Activated CD8-positive, alpha-beta memory T cell treated with anti-CD3 and anti-CD28 coated beads, Interleukin-2, amount 50 U/mL, for 24 hours (primary cell): ENCODE measurements around the gene TEC.
"Not testable (repeated sequence)": the region's sequence is repeated elsewhere in the genome, so short reads cannot be mapped to it uniquely, and the experiment has no call there.

Experiments
- DNase-seq: peaks from one replicate; pipeline ENCODE4 v3.0.0-alpha.2; 2020; ENCODE audit errors: extremely low read depth

TEC gene

GRCh38 chr4:48195853-48196252 is 73.8 kb downstream of the TEC start:
- DNase-seq = no peak

- no peak for DNase-seq
Observed at GRCh38 chr4:48195374-48195773, 74.3 kb downstream of the TEC start.

DNA sequence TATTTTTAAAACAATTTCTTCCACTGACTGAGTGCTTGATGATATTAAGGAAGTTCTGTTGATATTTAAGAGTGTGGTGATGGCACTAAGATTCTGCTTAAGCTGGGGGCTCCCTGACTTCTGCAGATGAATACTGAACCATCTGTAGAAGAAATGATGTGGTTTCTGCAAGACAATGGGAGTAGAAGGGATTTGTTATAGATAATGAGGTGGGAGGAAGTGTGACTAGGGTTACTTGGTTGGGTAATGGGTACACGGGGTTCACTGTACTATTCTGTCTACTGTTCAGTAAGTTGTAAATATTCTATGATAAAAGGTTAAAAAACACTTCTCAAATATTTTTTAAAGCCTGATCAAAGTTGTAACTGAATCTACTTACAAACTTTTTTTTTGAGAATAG is 74.7 kb downstream of the TEC start:
- DNase-seq = no peak

GRCh38 chr4:48193921-48194468 is 75.6 kb downstream of the TEC start:
- no peak for DNase-seq

GRCh38 chr4:48193096-48193836 is 76.4 kb downstream of the TEC start:
- DNase-seq = no peak

- no peak for DNase-seq
Observed at GRCh38 chr4:48191758-48192157, 77.9 kb downstream of the TEC start.

- DNase-seq = no peak
Observed at GRCh38 chr4:48190839-48191238, 78.8 kb downstream of the TEC start.

DNA sequence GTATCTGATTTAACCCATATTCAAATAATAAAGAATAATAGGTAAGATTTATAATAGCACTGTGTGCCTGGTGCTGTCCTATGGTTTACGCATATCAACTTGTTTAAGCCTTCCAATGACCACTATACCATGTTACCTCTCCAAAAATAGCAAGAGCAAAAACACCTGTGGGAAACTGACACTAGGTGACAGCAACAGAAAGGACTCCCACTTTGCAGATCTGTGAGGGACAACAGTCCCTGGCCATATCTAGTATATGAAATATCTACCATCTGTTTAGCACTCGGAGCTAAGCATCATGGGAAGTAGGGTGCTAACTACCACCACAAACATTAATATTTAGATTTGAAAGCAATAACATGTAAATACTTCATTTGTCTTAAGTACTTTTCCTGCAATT is 79.9 kb downstream of the TEC start:
- no peak for DNase-seq

DNA sequence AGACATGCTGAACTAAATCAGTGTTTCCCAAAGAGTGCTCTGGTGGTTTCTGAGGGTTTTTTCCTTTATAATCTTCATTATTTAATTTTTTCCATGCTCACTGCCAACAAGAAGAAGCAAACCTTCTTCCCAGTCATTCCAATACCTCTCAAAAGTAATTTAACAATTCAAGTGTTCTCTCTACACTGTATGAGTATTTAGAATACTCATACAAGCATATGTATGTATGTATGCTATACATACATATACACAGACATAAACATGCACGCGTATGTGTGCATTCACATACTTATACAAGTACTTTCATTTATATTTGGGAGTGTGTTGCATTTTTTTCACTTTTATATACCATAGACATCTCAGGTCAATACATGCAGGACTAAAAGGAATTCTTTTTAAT is 81.2 kb downstream of the TEC start:
- no peak for DNase-seq

DNA sequence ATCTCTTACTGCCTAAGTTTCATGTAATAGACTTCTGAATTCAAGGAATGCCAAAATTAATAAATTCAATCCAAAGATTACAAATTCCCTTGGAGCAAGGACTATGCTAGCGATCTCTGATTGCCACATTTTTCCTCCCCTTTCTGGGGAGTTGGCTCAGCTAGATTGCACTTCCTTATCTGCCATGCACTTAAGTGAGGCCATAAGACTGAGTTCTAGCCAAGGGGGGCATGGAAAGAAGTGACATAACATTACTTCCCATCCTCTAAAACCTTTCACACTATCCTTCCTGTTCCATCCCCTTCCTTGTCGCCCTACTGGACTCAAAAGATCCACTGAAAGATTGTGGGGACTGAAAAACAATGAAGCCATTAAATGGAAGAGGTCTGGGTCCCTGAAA is 81.8 kb downstream of the TEC start:
- no peak for DNase-seq

GRCh38 chr4:48187066-48187465 is 82.6 kb downstream of the TEC start:
- DNase-seq = not testable (repeated sequence)

DNA sequence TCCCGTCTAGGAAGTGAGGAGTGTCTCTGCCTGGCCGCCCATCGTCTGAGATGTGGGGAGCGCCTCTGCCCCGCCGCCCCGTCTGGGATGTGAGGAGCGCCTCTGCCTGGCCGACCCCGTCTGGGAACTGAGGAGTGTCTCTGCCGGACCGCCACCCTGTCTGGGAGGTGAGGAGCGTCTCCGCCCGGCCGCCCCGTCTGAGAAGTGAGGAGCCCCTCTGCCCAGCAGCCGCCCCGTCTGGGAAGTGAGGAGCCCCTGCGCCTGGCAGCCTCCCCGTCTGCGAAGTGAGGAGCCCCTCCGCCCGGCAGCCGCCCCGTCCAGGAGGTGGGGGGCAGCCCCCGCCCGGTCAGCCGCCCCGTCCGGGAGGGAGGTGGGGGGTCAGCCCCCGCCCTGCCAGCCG is 83.2 kb downstream of the TEC start:
- not testable (repeated sequence) for DNase-seq

- DNase-seq = no peak
Observed at GRCh38 chr4:48184882-48185281, 84.8 kb downstream of the TEC start.

DNA sequence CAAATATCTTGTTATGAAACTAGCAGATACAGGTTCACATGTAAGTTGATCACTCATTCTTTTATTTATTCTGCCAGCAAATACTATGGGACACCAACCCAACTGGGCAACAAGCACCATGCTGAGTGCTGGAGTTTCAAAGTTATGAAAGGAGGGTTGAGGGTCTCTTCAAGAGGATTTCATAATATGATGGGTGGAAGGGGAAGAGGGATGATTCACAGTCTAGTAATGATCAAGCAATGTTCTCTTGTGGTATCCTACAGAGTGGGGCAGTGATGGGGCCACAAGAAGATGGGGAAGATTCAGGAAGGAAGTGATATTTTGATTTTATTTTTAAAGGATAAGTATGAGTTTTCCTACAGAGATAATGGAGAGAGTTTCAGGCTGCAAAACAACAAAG is 89.4 kb downstream of the TEC start:
- DNase-seq = no peak

DNA sequence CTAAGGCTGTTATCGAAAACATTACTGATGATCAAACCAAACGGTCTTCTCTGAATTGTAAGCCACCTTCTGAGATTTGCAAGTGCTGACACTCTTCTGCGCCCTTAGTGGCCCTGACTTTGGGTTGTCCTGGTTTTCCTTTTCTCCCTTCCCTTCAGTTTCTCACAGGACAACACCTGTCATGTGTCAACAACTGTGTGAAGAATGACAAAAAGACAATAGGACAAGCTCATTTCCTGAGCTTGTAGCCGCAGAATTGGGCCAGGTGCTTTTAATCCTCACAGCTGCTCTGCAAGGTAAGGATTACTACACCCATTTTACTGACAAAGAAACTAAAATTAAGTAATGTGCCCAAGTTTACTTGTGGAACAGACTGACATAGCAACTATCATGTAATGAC is 90.7 kb downstream of the TEC start:
- DNase-seq = no peak

DNA sequence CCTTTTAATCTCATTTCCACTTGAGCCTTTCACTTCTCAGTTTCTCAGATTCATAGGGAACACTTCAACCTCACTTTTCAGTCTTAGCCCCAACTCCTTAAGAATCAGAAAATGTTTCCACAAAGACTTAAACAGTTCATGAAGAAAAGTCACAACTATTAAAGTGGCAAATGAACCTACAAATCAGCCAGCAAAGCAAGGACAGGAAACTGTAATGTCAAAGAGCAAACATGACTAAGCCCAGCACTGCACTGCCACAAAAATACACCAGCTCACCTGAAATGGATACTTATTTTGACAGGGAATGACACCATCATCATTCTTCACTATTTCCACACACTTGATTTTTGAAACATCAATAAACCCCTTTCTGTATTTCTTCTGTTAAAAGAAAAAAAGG is 93.8 kb downstream of the TEC start:
- no peak for DNase-seq

GRCh38 chr4:48175328-48175727 is 94.3 kb downstream of the TEC start:
- DNase-seq = no peak

DNA sequence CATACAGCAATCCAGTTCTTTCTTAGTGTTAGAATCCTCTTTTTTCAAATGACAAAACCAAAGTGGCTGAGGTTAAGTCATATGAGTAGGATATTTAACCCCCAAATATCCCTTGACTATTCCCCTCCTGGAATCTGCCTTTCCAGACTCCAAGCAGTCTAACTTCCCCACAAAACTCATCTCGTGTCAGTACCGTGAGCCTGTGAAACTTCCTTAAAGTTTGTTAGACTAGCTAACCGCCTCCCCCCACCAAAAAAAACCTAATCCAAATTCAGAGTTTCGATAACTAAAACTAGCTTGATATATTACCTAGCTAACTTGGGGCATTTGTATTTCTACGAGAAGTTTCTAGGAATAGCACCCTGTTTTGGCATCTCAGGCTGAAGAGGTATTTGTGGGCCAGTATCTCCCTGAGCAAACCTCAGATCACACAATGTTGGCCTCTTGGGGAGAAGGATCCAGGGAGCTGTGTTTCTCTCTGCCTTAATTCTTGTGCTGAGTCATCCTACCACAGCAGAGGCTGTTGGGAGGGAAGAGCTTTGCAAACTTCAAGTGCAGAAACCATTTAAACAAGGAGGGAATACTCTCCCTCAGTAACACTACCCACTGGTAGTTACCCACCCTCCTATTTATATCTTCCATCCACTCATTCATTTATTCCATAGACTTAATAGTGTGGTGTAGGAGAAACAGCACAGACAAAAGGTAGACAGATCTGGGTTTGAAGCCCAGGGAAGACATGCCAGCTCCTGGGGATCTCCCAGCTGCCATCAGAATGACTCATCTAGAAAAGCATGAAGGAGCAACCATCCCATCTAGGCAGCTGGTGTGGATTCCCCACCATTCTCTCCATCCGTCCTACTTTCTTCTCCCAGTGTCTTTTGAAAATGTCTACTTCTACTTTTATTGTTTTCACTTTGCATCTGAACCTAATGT is 96.3 kb downstream of the TEC start:
- DNase-seq = no peak

- no peak for DNase-seq
Observed at GRCh38 chr4:48172651-48173050, 97.0 kb downstream of the TEC start.

DNA sequence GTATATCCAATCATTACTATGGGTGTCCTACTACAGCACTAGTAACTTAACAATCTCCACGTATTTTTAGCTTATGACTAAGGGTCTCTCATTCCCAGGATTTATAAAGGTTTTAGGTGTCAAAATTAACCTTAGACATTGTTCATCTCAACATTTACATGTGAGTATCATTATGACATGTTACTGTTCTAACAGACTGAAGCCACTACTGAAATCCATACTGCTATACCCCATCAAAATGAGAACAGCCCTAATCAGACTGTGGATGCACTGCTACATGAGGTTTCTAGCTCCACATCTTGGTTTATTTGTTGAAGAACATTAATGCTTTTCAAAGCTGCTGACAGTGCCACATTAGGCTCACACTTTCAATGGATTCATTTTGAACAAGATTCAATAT is 100.0 kb downstream of the TEC start:
- no peak for DNase-seq

DNA sequence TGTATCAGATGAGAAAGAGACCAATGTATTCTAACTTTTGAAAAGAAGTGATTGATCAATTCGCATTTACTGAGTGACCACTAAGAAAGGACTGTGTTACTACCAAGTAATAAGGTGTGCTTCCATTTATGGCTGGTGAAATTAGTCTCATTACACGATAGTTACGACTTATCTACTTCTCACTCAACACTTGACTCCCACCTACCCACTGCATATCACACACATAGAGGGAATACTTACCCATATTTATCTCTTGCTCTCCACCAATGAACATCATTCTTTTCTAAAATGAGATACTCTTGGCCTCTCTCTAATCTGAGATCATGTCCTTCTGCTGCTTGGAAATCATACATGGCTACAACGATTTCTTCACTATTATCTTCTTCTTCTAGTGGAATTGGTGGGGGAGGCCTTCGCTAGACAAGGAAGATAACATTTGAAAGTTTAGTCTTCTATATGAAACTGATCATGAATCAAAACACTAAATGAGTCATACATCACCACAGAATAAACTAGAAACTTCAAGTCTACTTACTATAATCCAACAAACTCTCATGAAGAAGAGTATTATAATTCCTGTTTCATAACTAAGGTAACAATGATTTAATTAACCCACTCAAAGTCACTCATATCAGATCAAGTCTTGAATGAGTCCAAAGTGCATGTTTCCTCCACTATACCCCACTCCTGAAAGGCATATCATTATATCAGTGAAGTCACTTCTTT is 101.9 kb downstream of the TEC start:
- no peak for DNase-seq

- not testable (repeated sequence) for DNase-seq
Observed at GRCh38 chr4:48164561-48164960, 105.1 kb downstream of the TEC start.
